ENCODE data around the gene CCDC190. TPM values are rescaled to one million over a fixed set of nuclear protein-coding genes. Genes with fewer than 3 reads are reported as not detected.
"Not testable (repeated sequence)": the region's sequence is repeated elsewhere in the genome, so short reads cannot be mapped to it uniquely, and the experiment has no call there.

The CCDC190 gene
- total and polyA plus RNA-seq, 10 donors: not detected

GRCh38 chr1:162872981-162873380, 12.0 kb upstream of the CCDC190 start:
- no peaks in the 10 kb centered on the region for H3K4me1 ChIP-seq
- TF ChIP-seq POLR2A (IDR thresholded peaks at IDR 0.05): no peak
- no peak for TF ChIP-seq CTCF (IDR thresholded peaks at IDR 0.05 in 8 of 11, conservative IDR thresholded peaks at IDR 0.05 in 3 of 11)
- TF ChIP-seq POLR2AphosphoS5 (IDR thresholded peaks at IDR 0.05): no peak
- intact Hi-C loops (cut with DNase I; ENCODE audit: low total_unique reads): no loop called here
- H3K27me3 ChIP-seq (replicated peaks in 1 of 7): peaks cover 0 to 27% (median 0%) of the 10 kb centered on the region in 7 donors
- no peak for DNase-seq
- H3K27ac ChIP-seq: no peak overlapping the region
- no peaks in the 10 kb centered on the region for H3K36me3 ChIP-seq
- 69 to 82% (median 79%) methylated on average over 3 of the region's 3 CpGs for WGBS, 5 donors
- H3K4me3 ChIP-seq: no peak overlapping the region
- H3K9me3 ChIP-seq: peaks cover 0 to 21% (median 11%) of the 10 kb centered on the region in 8 donors

DNA sequence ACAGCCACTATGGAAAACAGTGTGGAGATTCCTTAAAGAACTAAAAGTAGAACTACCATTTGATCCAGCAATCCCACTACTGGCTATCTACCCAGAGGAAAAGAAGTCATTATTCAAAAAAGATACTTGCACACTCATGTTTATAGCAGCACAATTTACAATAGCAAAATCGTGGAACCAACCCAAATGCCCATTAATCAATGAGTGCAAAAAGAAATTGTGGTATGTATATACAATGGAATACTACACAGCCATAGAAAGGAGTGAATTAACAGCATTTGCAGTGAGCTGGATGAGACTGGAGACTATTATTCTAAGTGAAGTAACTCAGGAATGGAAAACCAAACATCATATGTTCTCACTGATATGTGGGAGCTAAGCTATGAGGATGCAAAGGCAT, 10.4 kb upstream of the CCDC190 start:
- DNase-seq; H3K4me3 ChIP-seq; H3K27ac ChIP-seq; H3K4me1 ChIP-seq; intact Hi-C loops (cut with DNase I; ENCODE audit: low total_unique reads); H3K36me3 ChIP-seq: not testable (repeated sequence)
- peaks cover 0 to 22% (median 0%) of the 10 kb centered on the region in 7 donors for H3K27me3 ChIP-seq (replicated peaks in 1 of 7)
- 53 to 68% (median 56%) methylated on average over 1 of the region's 1 CpG for WGBS, 5 donors
- peaks cover 0 to 21% (median 11%) of the 10 kb centered on the region in 8 donors for H3K9me3 ChIP-seq

DNA sequence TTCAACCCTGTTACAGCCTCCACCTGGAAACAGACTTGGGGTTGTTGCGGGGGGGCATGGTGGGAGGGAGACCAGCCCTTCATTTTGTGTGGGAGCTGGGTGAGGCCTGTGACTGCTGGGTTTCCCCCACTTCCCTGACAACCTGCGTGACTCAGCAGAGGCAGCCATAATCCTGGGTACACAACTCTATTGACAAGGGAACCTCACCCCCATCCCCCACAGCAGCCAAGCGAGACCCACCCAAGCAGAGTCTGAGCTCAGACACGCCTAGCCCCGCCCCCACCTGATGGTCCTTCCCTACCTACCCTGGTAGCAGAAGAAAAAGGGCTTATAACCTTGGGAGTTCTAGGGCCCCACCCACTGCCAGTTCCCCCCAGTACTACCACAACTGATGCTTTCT, 8.0 kb upstream of the CCDC190 start:
- intact Hi-C loops (cut with DNase I; ENCODE audit: low total_unique reads): no loop called here
- WGBS, 5 donors: 87 to 97% (median 90%) methylated on average over 4 to 5 of the region's 5 CpGs

DNA sequence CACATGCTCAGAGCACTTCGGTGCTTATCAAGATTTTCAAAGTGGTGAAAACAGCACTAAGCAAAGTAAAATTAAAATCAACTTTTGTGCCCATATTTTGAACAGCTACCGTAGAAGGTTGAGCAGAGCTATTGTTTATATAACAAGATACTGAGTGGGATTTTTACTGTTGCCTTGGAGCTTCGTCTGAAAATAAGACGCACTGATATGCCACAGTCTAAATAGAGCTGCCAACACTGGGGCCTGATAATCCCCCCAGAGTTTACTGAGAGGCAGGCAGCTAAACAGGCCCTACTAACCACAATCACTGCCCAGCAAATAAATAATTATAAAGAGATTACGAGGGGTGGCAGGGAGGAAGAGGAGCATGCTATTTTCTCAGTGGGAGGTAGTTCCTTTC, 650 bp upstream of the CCDC190 start:
- Histone ChIP-seq H3K4me3 (no peak overlapping the region), H3K9me3 (no peaks in the 10 kb centered on the region), H3K4me1 (no peaks in the 10 kb centered on the region), H3K36me3 (no peaks in the 10 kb centered on the region), H3K27me3 (replicated peaks in 1 of 7) (peaks cover 0 to 10% (median 0%) of the 10 kb centered on the region in 7 donors), H3K27ac (no peak overlapping the region)
- no peak for DNase-seq
- 77 to 87% (median 86%) methylated on average over 5 of the region's 5 CpGs for WGBS, 5 donors
- TF ChIP-seq POLR2A (IDR thresholded peaks at IDR 0.05): no peak
- no peak for TF ChIP-seq POLR2AphosphoS5 (IDR thresholded peaks at IDR 0.05)
- TF ChIP-seq CTCF (IDR thresholded peaks at IDR 0.05 in 8 of 11, conservative IDR thresholded peaks at IDR 0.05 in 3 of 11): no peak
- intact Hi-C loops (cut with DNase I; ENCODE audit: low total_unique reads): no loop called here

More for the DNA sequence above, 8.0 kb upstream of the CCDC190 start:
- TF ChIP-seq POLR2AphosphoS5 (IDR thresholded peaks at IDR 0.05): no peak
- TF ChIP-seq POLR2A (IDR thresholded peaks at IDR 0.05): no peak
- no peak for TF ChIP-seq CTCF (IDR thresholded peaks at IDR 0.05 in 8 of 11, conservative IDR thresholded peaks at IDR 0.05 in 3 of 11)
- Histone ChIP-seq H3K9me3 (peaks cover 0 to 21% (median 11%) of the 10 kb centered on the region in 8 donors), H3K27ac (no peak overlapping the region), H3K4me3 (no peak overlapping the region), H3K4me1 (no peaks in the 10 kb centered on the region), H3K27me3 (replicated peaks in 1 of 7) (peaks cover 0 to 2% (median 0%) of the 10 kb centered on the region in 7 donors), H3K36me3 (no peaks in the 10 kb centered on the region)
- DNase-seq: no peak

DNA sequence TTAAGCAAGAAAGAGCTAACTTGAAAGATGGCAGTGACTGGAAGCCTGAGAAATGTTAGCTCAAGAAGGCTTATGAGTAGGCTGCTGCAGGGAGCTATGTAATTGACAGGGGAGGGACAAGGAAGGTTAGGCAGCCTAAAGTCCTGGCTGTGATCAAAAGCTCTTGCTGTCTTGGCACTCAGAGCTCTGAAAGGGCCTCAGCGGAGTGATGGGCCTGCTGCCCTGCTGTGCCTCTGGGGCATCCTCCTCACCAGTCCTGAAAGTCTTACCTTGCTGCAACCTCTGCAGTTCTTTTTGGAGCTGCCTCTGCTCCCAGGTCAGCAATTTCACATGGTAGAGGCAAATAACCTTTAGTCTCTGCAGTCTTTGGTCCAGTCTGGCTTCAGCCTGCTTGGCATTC, 1.8 kb downstream of the CCDC190 start:
- no peak overlapping the region for H3K27ac ChIP-seq
- no peaks in the 10 kb centered on the region for H3K36me3 ChIP-seq
- no peak overlapping the region for H3K4me3 ChIP-seq
- H3K4me1 ChIP-seq: no peaks in the 10 kb centered on the region
- WGBS, 5 donors: 81 to 100% (median 91%) methylated on average over 1 of the region's 1 CpG
- H3K9me3 ChIP-seq: no peaks in the 10 kb centered on the region
- no peak for TF ChIP-seq POLR2AphosphoS5 (IDR thresholded peaks at IDR 0.05)
- no peak for TF ChIP-seq CTCF (IDR thresholded peaks at IDR 0.05 in 8 of 11, conservative IDR thresholded peaks at IDR 0.05 in 3 of 11)
- no peak for TF ChIP-seq POLR2A (IDR thresholded peaks at IDR 0.05)
- peaks cover 0 to 10% (median 0%) of the 10 kb centered on the region in 7 donors for H3K27me3 ChIP-seq (replicated peaks in 1 of 7)
- intact Hi-C loops (cut with DNase I; ENCODE audit: low total_unique reads): loop anchor here (10.0 kb wide), 1 partner anchor 316 kb away; no protein-coding TSS in a partner anchor
- DNase-seq: no peak

Measured in spleen (tissue), 11 donors.